Measurements from ENCODE around the gene KCNQ1. TPM values are rescaled to one million over a fixed set of nuclear protein-coding genes. Genes with fewer than 3 reads are reported as not detected.

Gene KCNQ1
- total and polyA plus RNA-seq, 2 donors (not counting 3 experiments of a cell fraction or from before 2014, with no cell fraction given): 0.07 to 0.09 TPM

GRCh38 chr11:2662024-2662312 is 217.2 kb downstream of the KCNQ1 start:
- CTCF ChIA-PET: no interaction called here
- FAIRE-seq: no peak
- no peaks in the 10 kb centered on the region for H3K9me1 ChIP-seq (replicated peaks; ENCODE audit: control insufficient read depth, extremely low read depth, insufficient read depth, low read length)
- intact Hi-C loops (cut with micrococcal nuclease) (no loop called here), dilution Hi-C loops (cut with MboI; ENCODE audit: extremely low pct_ligation_motif_present, low sequenced_read_pairs) (no loop called here)
- H3K4me2 ChIP-seq (ENCODE audit: insufficient read depth, low read length): no peak overlapping the region
- no TSS peak for BruUV-seq (replicated peaks)
- H3K79me2 ChIP-seq (ENCODE audit: control insufficient read depth, insufficient read depth, low read length): no peaks in the 10 kb centered on the region
- H3K4me1 ChIP-seq (ENCODE audit: control insufficient read depth, extremely low read depth, insufficient read depth, low read length): no peaks in the 10 kb centered on the region
- no peak overlapping the region for H3K9ac ChIP-seq (replicated peaks; ENCODE audit: extremely low read depth, insufficient read depth, low read length)
- peaks cover 4% of the 10 kb centered on the region for H3K9me3 ChIP-seq (replicated peaks; ENCODE audit: control insufficient read depth, insufficient read depth, low read length)
- no peak overlapping the region for H2AFZ ChIP-seq (ENCODE audit: low read depth, low read length)
- TF ChIP-seq FOS (IDR thresholded peaks at IDR 0.05; ENCODE audit: borderline replicate concordance, insufficient read depth, low read length) (no peak), GATA2 (IDR thresholded peaks at IDR 0.05; ENCODE audit: insufficient read depth, insufficient read length, low read depth, low read length) (no peak), POLR2A (IDR thresholded peaks at IDR 0.05; ENCODE audit: low read depth, low read length) (no peak), JUN (IDR thresholded peaks at IDR 0.05; ENCODE audit: borderline replicate concordance, insufficient read depth, insufficient read length, low read depth) (no peak), EZH2 (IDR thresholded peaks at IDR 0.05; ENCODE audit: borderline replicate concordance, low read depth, low read length, severe bottlenecking) (no peak), POLR2AphosphoS5 (IDR thresholded peaks at IDR 0.05; ENCODE audit: insufficient read depth, low read depth, low read length) (no peak), MYC (IDR thresholded peaks at IDR 0.05; ENCODE audit: low read depth, low read length) (no peak)
- TF ChIP-seq, protein P1, sequence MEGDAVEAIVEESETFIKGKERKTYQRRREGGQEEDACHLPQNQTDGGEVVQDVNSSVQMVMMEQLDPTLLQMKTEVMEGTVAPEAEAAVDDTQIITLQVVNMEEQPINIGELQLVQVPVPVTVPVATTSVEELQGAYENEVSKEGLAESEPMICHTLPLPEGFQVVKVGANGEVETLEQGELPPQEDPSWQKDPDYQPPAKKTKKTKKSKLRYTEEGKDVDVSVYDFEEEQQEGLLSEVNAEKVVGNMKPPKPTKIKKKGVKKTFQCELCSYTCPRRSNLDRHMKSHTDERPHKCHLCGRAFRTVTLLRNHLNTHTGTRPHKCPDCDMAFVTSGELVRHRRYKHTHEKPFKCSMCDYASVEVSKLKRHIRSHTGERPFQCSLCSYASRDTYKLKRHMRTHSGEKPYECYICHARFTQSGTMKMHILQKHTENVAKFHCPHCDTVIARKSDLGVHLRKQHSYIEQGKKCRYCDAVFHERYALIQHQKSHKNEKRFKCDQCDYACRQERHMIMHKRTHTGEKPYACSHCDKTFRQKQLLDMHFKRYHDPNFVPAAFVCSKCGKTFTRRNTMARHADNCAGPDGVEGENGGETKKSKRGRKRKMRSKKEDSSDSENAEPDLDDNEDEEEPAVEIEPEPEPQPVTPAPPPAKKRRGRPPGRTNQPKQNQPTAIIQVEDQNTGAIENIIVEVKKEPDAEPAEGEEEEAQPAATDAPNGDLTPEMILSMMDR (IDR thresholded peaks at IDR 0.05; ENCODE audit: extremely low read depth in 1 of 2, insufficient read depth in 1 of 2, low read depth in 1 of 2, low read length in 2 of 2): no peak
- TF ChIP-seq, protein P2, sequence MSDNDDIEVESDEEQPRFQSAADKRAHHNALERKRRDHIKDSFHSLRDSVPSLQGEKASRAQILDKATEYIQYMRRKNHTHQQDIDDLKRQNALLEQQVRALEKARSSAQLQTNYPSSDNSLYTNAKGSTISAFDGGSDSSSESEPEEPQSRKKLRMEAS (IDR thresholded peaks at IDR 0.05; ENCODE audit: insufficient read depth, insufficient read length): no peak
- no peak overlapping the region for H3K27ac ChIP-seq (ENCODE audit: insufficient read depth, low read depth, low read length)
- H3K36me3 ChIP-seq (ENCODE audit: control insufficient read depth in 2 of 2, extremely low read depth in 1 of 2, insufficient read depth in 2 of 2, low read length in 2 of 2): no peaks in the 10 kb centered on the region
- no peak for DNase-seq (ENCODE audit: low read depth, low spot score)
- POLR2A ChIA-PET: no interaction called here
- no peak overlapping the region for H3K4me3 ChIP-seq (replicated peaks in 1 of 3; ENCODE audit: insufficient read depth in 1 of 3, low read depth in 1 of 3, low read length in 3 of 3)
- H4K20me1 ChIP-seq (replicated peaks; ENCODE audit: control insufficient read depth, extremely low read depth, insufficient read depth, low read length): no peaks in the 10 kb centered on the region
- no peaks in the 10 kb centered on the region for H3K27me3 ChIP-seq (ENCODE audit: control insufficient read depth in 2 of 2, insufficient read depth in 2 of 2, low read length in 2 of 2)
